ENCODE measurements around the gene COIL. TPM values are rescaled to one million over a fixed set of nuclear protein-coding genes. Genes with fewer than 3 reads are reported as not detected.

COIL gene
- total RNA-seq, 1 donor from 2014 or later, result 14.6 TPM

DNA sequence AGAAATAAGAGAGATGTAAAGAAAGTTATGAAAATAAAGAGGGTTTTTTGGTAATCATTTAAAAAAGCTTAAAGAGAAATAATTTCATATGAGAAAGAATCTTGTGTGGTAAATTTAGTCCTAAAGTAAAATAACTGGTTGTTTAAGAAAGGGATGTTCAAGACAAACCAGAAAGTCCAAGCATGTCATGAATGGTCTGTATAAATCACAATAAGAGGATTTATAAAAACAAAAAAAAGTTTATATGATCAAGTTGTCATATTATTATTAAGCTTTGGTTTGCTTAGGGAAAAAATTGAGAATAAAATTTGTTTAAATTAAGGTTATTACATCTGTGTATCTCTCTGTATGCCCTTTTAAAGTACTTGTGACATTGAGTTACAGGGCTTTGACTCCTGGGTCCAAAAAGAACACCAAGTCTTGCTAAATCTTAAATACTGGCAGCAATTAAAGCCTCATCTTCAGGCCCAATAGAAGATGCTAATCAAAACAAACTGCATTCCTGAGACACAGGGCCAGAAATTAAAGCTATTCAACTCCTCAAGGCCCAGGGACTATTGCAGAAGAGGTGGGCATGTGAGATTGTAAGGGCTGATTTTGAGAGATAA, 31.4 kb downstream of the COIL start:
- H3K4me3 Mint-ChIP-seq (ENCODE audit: unreplicated experiment), result no peak overlapping the region
- TF ChIP-seq, protein P1, sequence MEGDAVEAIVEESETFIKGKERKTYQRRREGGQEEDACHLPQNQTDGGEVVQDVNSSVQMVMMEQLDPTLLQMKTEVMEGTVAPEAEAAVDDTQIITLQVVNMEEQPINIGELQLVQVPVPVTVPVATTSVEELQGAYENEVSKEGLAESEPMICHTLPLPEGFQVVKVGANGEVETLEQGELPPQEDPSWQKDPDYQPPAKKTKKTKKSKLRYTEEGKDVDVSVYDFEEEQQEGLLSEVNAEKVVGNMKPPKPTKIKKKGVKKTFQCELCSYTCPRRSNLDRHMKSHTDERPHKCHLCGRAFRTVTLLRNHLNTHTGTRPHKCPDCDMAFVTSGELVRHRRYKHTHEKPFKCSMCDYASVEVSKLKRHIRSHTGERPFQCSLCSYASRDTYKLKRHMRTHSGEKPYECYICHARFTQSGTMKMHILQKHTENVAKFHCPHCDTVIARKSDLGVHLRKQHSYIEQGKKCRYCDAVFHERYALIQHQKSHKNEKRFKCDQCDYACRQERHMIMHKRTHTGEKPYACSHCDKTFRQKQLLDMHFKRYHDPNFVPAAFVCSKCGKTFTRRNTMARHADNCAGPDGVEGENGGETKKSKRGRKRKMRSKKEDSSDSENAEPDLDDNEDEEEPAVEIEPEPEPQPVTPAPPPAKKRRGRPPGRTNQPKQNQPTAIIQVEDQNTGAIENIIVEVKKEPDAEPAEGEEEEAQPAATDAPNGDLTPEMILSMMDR (IDR thresholded peaks at IDR 0.05; ENCODE audit: unreplicated experiment), result no peak
- no peaks in the 10 kb centered on the region for H3K27me3 Mint-ChIP-seq (ENCODE audit: unreplicated experiment)
- H3K4me1 Mint-ChIP-seq (ENCODE audit: unreplicated experiment), result no peaks in the 10 kb centered on the region
- DNase-seq (ENCODE audit: low spot score), result no peak
- peaks cover 13% of the 10 kb centered on the region for H3K36me3 Mint-ChIP-seq (ENCODE audit: low read depth, unreplicated experiment)
- no peaks in the 10 kb centered on the region for H3K9me3 Mint-ChIP-seq (ENCODE audit: unreplicated experiment)
- H3K27ac Mint-ChIP-seq (ENCODE audit: unreplicated experiment), result no peak overlapping the region

DNA sequence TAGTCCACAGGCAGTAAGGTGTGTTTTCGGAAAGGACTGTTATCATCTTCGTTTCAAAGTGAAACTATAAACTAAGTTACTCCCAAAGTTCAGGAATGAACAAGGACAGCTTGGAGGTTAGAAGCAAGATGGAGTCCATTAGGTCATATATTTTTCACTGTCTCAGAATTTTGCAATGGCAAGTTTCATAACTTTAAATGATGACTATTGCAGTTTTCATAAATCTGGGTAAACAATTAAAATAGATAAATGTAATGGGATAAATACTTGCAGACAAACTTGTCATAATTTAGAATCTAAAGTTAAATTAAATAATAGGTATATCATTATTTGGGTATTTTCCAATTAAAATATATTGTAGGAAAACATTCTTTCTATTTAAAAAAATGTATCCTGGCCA, 32.3 kb downstream of the COIL start:
- TF ChIP-seq, protein P1 (IDR thresholded peaks at IDR 0.05; ENCODE audit: unreplicated experiment), result no peak
- H3K36me3 Mint-ChIP-seq (ENCODE audit: low read depth, unreplicated experiment), result peaks cover 8% of the 10 kb centered on the region
- H3K4me1 Mint-ChIP-seq (ENCODE audit: unreplicated experiment), result no peaks in the 10 kb centered on the region
- DNase-seq (ENCODE audit: low spot score), result no peak
- no peaks in the 10 kb centered on the region for H3K27me3 Mint-ChIP-seq (ENCODE audit: unreplicated experiment)
- H3K9me3 Mint-ChIP-seq (ENCODE audit: unreplicated experiment), result no peaks in the 10 kb centered on the region
- no peak overlapping the region for H3K27ac Mint-ChIP-seq (ENCODE audit: unreplicated experiment)
- H3K4me3 Mint-ChIP-seq (ENCODE audit: unreplicated experiment), result no peak overlapping the region

DNA sequence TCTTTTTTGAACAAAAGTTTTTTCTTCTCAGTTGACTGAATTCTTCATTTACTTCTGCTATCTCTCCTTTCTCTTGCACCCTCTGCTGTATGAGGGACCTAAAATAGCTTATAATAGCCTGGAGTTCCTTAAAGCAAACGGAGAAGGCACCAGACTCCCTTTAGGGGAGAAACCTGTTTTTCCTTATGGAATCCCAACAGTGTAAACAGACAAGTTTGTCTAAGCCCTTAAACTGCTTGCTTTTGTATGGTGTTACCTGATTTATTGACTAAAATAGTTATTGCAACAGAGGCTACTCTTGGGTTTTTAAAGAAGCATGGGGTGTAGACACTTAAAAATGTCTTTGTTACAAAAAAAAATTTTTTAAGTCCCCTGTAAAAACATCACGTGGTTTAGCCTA, 34.1 kb downstream of the COIL start:
- no peaks in the 10 kb centered on the region for H3K27me3 Mint-ChIP-seq (ENCODE audit: unreplicated experiment)
- H3K9me3 Mint-ChIP-seq (ENCODE audit: unreplicated experiment), result no peaks in the 10 kb centered on the region
- H3K36me3 Mint-ChIP-seq (ENCODE audit: low read depth, unreplicated experiment), result peaks cover 3% of the 10 kb centered on the region
- H3K4me3 Mint-ChIP-seq (ENCODE audit: unreplicated experiment), result no peak overlapping the region
- TF ChIP-seq, protein P1 (IDR thresholded peaks at IDR 0.05; ENCODE audit: unreplicated experiment), result no peak
- no peak overlapping the region for H3K27ac Mint-ChIP-seq (ENCODE audit: unreplicated experiment)
- DNase-seq (ENCODE audit: low spot score), result no peak
- no peaks in the 10 kb centered on the region for H3K4me1 Mint-ChIP-seq (ENCODE audit: unreplicated experiment)

DNA sequence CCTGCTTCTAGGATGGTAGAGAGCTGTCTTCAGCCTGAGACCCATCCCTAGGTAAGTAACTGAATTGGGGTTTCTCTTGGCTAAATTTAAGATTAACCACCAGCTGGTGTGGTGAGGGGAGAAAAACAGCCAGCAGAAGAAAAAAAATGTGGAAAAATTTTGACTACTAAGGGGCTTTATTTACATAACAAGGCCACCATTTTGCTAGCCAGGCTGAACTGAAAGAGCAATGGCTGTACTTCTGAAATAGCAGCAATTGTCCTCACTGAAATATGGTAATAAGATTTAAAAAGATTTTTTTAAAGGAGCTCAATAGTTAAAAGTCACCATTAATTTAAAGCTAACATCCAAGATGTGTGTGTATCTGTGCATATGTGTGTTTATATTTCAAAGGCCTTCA, 34.6 kb downstream of the COIL start:
- no peak overlapping the region for H3K4me3 Mint-ChIP-seq (ENCODE audit: unreplicated experiment)
- H3K9me3 Mint-ChIP-seq (ENCODE audit: unreplicated experiment), result no peaks in the 10 kb centered on the region
- DNase-seq (ENCODE audit: low spot score), result no peak
- H3K36me3 Mint-ChIP-seq (ENCODE audit: low read depth, unreplicated experiment), result peaks cover 1% of the 10 kb centered on the region
- no peaks in the 10 kb centered on the region for H3K4me1 Mint-ChIP-seq (ENCODE audit: unreplicated experiment)
- no peak overlapping the region for H3K27ac Mint-ChIP-seq (ENCODE audit: unreplicated experiment)
- no peaks in the 10 kb centered on the region for H3K27me3 Mint-ChIP-seq (ENCODE audit: unreplicated experiment)
- TF ChIP-seq, protein P1 (IDR thresholded peaks at IDR 0.05; ENCODE audit: unreplicated experiment), result no peak

DNA sequence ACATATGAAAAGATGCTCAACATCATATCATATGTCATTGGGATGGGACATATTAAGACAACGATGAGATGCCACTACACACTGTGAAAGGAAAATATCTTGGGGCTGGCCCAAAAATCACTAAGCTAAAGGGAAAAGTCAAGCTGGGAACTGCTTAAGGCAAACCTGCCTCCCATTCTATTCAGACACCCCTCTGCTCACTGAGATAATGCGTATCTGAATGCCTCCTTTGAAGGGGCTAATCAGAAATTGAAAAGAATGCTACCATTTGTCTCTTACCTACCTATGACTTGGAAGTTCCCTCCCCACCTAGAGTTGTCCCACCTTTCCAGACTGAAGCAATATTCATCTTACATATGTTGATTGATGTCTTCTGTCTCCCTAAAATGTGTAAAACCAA, 35.8 kb downstream of the COIL start:
- H3K4me3 Mint-ChIP-seq (ENCODE audit: unreplicated experiment), result no peak overlapping the region
- H3K27ac Mint-ChIP-seq (ENCODE audit: unreplicated experiment), result no peak overlapping the region
- H3K27me3 Mint-ChIP-seq (ENCODE audit: unreplicated experiment), result no peaks in the 10 kb centered on the region
- H3K9me3 Mint-ChIP-seq (ENCODE audit: unreplicated experiment), result no peaks in the 10 kb centered on the region
- TF ChIP-seq, protein P1 (IDR thresholded peaks at IDR 0.05; ENCODE audit: unreplicated experiment), result no peak
- H3K4me1 Mint-ChIP-seq (ENCODE audit: unreplicated experiment), result no peaks in the 10 kb centered on the region
- H3K36me3 Mint-ChIP-seq (ENCODE audit: low read depth, unreplicated experiment), result no peaks in the 10 kb centered on the region
- DNase-seq (ENCODE audit: low spot score), result no peak

All from endothelial cell (in vitro differentiated cells).